D721Med (cell line): ENCODE measurements around the gene RNF130.

Experiments
- DNase-seq: peaks from one replicate; pipeline ENCODE4 v3.0.0; 2011; ENCODE audit warnings: low spot score; ENCODE audit not compliant: insufficient read length
- FAIRE-seq: peaks from 2 replicates; lab custom pipeline; 2011; peaks lifted over from hg19 to GRCh38; lab: Jason Lieb, UNC
- CTCF ChIP-seq: IDR thresholded peaks from 2 replicates; pipeline ENCODE4 v1.5.1; 2012; ENCODE audit warnings: mild to moderate bottlenecking, control low read depth; ENCODE audit not compliant: insufficient read depth; ENCODE audit errors: missing control alignments

The RNF130 gene

GRCh38 chr5:180116077-180116999 is 44.8 kb upstream of the RNF130 start:
- no peak for TF ChIP-seq CTCF
- DNase-seq (no peak), FAIRE-seq (no peak)

GRCh38 chr5:180115326-180116076 is 43.9 kb upstream of the RNF130 start:
- no peak for TF ChIP-seq CTCF
- peak; percentile 60 for FAIRE-seq
- DNase-seq, result peak; percentile 89

- DNase-seq, result no peak
- no peak for FAIRE-seq
- no peak for TF ChIP-seq CTCF
Observed at GRCh38 chr5:180114304-180115003, 42.9 kb upstream of the RNF130 start.

GRCh38 chr5:180113660-180114303 is 42.2 kb upstream of the RNF130 start:
- no peak for FAIRE-seq
- DNase-seq, result no peak
- TF ChIP-seq CTCF, result no peak

- no peak for TF ChIP-seq CTCF
- DNase-seq (no peak), FAIRE-seq (no peak)
Observed at GRCh38 chr5:180112181-180112861, 40.8 kb upstream of the RNF130 start.
